GM12872 (cell line): ENCODE results near the gene KIRREL3.

ENCODE experiments used
- TF ChIP-seq, protein P1 (sequence below): IDR thresholded peaks from 3 replicates; pipeline ENCODE4 v1.5.1; 2011; ENCODE audit warnings: low read depth, mild to moderate bottlenecking, low read length, moderate library complexity; ENCODE audit not compliant: insufficient read depth

Gene KIRREL3

DNA sequence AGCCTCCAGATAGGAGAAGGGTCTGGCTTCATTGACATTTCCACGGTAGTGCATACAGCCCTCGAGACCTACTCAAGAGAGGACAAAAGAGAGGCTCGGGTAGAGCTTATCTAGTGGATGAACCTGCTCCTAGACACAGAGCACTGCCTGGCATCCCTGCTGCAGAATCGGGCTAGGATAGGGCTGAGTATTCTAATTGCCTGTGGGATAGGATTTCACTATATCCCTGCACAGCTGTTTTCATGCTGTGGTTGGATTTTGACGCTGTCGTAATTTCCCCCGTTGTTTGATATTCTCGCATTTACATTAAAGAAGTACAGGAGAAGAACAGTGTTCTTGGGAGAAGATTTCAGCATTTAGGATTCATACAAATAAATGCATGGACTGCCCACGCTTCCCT is 107.8 kb downstream of the KIRREL3 start:
- TF ChIP-seq, protein P1, sequence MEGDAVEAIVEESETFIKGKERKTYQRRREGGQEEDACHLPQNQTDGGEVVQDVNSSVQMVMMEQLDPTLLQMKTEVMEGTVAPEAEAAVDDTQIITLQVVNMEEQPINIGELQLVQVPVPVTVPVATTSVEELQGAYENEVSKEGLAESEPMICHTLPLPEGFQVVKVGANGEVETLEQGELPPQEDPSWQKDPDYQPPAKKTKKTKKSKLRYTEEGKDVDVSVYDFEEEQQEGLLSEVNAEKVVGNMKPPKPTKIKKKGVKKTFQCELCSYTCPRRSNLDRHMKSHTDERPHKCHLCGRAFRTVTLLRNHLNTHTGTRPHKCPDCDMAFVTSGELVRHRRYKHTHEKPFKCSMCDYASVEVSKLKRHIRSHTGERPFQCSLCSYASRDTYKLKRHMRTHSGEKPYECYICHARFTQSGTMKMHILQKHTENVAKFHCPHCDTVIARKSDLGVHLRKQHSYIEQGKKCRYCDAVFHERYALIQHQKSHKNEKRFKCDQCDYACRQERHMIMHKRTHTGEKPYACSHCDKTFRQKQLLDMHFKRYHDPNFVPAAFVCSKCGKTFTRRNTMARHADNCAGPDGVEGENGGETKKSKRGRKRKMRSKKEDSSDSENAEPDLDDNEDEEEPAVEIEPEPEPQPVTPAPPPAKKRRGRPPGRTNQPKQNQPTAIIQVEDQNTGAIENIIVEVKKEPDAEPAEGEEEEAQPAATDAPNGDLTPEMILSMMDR: no peak

DNA sequence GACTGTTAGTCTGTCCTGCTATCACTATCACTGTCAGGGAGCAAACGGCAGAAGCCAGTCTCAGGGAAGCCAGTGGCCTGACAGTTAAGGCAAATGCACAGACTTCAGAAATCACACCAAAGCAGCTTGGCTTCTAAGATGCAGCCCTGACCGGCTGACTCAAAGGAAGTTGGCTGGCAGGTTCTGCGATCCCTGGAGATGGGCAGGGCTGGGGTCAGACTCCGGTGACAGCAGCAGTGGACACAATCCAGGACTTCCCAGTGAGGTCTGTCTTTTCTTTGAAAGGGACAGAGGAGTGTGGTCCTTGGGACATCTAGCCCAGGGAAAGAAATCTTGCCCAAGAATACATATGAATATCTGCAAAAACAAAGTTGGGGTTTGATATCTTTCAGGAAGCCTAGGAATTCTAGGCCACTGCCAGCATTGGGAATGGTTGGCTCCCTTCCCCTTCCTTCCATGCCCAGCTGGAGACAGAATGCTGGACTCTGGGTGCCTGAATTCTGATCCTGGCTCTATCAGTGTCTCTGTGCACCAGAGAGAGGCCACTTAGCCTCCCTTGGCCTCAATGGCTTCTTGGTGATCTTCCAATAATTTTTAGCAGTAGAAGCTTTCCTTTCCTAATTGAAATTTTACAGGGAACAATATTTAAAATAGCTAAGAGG is 108.9 kb downstream of the KIRREL3 start:
- TF ChIP-seq, protein P1: no peak

DNA sequence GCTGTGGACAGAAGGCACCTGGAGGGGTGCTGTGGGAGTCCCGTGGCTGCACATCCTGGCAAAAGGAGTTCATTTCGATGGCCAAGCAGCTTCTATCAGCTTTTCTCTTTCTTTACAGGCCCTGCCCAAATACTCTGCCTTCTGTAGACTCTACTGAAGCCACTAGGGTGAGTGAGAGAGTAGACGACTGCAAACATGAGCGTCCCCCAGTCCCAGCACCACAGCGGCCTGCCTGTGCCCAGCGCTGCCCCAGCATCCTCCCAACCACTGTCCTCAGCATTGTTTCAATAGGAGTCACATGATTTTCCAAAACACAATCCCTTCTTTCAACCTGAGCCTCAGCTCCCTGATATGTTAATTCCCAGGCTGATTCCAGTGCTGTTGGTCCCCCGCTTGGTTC is 110.0 kb downstream of the KIRREL3 start:
- TF ChIP-seq, protein P1: no peak

DNA sequence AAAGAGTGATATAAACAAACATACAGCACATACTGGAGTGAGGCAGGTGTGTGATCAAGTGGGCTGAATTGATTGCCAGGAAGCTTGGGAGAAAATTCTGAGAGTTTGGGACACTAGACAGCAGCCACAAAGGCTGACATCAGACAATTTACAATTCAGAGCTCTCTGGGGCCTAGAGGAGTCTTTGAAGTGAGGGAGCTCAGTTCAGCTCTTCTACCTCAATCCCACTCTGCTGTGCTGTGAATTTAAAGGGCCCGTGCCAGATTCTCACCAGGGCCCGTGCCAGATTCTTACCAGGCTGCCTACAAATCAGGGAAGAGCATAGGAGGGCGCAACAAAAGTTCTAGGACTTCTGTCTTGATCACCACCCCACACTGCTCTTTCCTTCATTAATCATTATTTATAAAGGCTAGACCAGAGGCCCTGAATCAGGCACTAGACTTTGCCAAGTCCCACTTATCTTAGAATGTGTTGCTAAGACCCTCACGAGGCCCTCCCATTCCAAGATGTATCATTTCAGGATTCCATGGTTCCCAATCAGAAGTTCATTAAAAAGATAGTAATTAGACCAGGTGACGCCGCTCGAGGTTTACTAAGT is 112.4 kb downstream of the KIRREL3 start:
- TF ChIP-seq, protein P1: no peak

DNA sequence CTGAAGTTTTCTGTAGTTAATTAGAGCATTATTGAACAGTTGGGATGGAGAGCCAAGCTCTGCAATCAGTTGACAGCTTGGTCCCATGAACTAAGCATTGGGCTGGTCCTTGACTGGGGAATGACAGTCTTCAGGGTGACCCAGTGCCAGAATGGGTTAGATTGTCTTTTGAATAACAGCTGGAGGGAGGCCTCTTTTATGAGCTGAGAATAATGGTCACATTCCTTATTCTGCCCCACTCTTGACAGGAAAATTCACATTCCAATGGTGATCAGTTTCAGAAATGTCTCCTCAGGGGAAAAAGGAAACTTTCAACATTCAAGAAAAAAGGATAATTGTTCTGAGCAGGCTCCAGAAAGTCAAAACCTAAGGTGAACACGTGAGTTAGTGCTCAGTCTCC is 113.9 kb downstream of the KIRREL3 start:
- TF ChIP-seq, protein P1: no peak

DNA sequence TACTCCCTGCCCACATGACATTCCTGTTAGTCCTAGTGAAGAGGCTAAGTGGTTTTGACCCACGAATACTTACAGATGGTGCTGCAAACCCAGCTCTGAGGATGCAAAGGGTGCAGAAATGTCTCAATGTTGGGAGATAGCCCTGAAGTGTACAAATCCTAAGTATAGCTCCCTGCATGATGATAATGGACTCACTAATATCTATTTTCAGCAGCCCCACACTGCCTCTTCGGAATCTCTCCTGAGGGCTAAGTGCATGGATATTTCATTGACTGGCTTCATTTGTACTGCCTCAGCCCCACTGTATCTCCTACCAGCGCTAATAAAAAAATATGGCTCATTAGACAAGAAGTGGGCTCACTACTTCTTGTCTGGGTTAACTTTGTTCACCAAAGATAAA is 114.5 kb downstream of the KIRREL3 start:
- TF ChIP-seq, protein P1: no peak

DNA sequence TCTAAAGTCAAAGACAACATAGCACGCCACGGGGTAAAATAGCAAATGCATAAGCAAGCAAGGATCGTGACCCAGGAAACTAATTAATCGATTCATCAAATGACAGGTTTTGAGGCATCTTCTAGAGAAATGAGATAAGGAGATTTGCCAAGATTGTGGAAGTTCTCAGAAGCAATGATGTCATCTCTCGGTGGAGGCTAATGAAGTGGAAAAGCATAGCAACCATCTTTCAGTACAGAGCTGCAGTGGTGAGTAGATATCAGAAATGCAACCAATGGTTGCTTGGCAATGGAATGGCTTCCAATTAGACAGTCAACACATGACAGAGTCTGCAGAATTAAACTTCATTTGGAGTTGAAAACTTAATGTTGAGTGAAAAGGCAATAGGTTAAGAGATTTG is 116.0 kb downstream of the KIRREL3 start:
- TF ChIP-seq, protein P1: no peak
